Stimulated activated CD4-positive, alpha-beta T cell treated with anti-CD3 and anti-CD28 coated beads, Interleukin-15, amount 100 ng/mL, for 24 hours (primary cell): ENCODE results near the gene NDUFS3.
"Not testable (repeated sequence)": the region's sequence is repeated elsewhere in the genome, so short reads cannot be mapped to it uniquely, and the experiment has no call there.

Source experiments
- DNase-seq: peaks from one replicate; pipeline ENCODE4 v3.0.0-alpha.2; 2020

NDUFS3 gene

GRCh38 chr11:47562393-47562792 is 16.5 kb upstream of the NDUFS3 start:
- not testable (repeated sequence) for DNase-seq

- not testable (repeated sequence) for DNase-seq
These were observed 14.5 kb upstream of the NDUFS3 start for GRCh38 chr11:47564366-47564765.

- no peak for DNase-seq
These were observed 13.9 kb upstream of the NDUFS3 start for GRCh38 chr11:47564933-47565339.

GRCh38 chr11:47565340-47566148 is 13.3 kb upstream of the NDUFS3 start, which contains the start of gene PTPMT1:
PTPMT1 (plus strand) TSS chr11:47565599; CDS start chr11:47565623, 24 bp downstream.
- peak; percentile 84 for DNase-seq

GRCh38 chr11:47566149-47566698 is 12.7 kb upstream of the NDUFS3 start:
- DNase-seq, result no peak

- DNase-seq, result no peak
These were observed 9.2 kb upstream of the NDUFS3 start for GRCh38 chr11:47569646-47570045.

GRCh38 chr11:47570651-47571356 is 8.1 kb upstream of the NDUFS3 start:
- DNase-seq, result no peak

GRCh38 chr11:47571357-47571729 is 7.5 kb upstream of the NDUFS3 start:
- DNase-seq, result no peak

- no peak for DNase-seq
These were observed 7.0 kb upstream of the NDUFS3 start for GRCh38 chr11:47571895-47572294.

- DNase-seq, result no peak
These were observed 6.1 kb upstream of the NDUFS3 start for GRCh38 chr11:47572715-47573255.

- DNase-seq, result no peak
These were observed 5.6 kb upstream of the NDUFS3 start for GRCh38 chr11:47573321-47573720.

GRCh38 chr11:47577460-47578041 is 1.3 kb upstream of the NDUFS3 start:
- DNase-seq, result no peak

GRCh38 chr11:47583844-47584243 is 5.0 kb downstream of the NDUFS3 start:
- DNase-seq, result no peak

GRCh38 chr11:47586098-47586855 is 7.4 kb downstream of the NDUFS3 start, which contains the start of gene FAM180B:
FAM180B (plus strand) TSS chr11:47586678; CDS start chr11:47586769, 91 bp downstream.
- DNase-seq, result no peak

GRCh38 chr11:47587039-47587716 is 8.3 kb downstream of the NDUFS3 start:
- no peak for DNase-seq

GRCh38 chr11:47587723-47588326 is 9.0 kb downstream of the NDUFS3 start:
- DNase-seq, result no peak

- no peak for DNase-seq
These were observed 10.2 kb downstream of the NDUFS3 start for GRCh38 chr11:47589118-47589517.

GRCh38 chr11:47589584-47589976 is 10.7 kb downstream of the NDUFS3 start:
- DNase-seq, result no peak

- no peak for DNase-seq
These were observed 11.3 kb downstream of the NDUFS3 start for GRCh38 chr11:47589977-47590861.

- DNase-seq, result no peak
These were observed 12.9 kb downstream of the NDUFS3 start for GRCh38 chr11:47591764-47592163.
